Mammary epithelial cell (primary cell): ENCODE results near the gene CAPN11.

Experiments
- CTCF ChIP-seq, 2 donors: IDR thresholded peaks in 1 of 2; conservative IDR thresholded peaks in 1 of 2; 2 replicates each; pipeline ENCODE4 v1.5.1; 2011 to 2012; ENCODE audit warnings: inconsistent platforms in 2 of 2, low read length in 2 of 2, mild to moderate bottlenecking in 2 of 2, control low read depth in 1 of 2, low read depth in 1 of 2; ENCODE audit not compliant: insufficient read depth in 1 of 2; ENCODE audit errors: extremely low read depth in 1 of 2
- EZH2 ChIP-seq: IDR thresholded peaks from 2 replicates; pipeline ENCODE4 v1.6.1; 2012; ENCODE audit warnings: low read length, inconsistent platforms, borderline replicate concordance

GRCh38 chr6:44182911-44183390 lies 24.3 kb downstream of the CAPN11 start:
- TF ChIP-seq CTCF (conservative IDR thresholded peaks at IDR 0.05 in 1 of 2, IDR thresholded peaks at IDR 0.05 in 1 of 2; ENCODE audit: extremely low read depth in 1 of 2, insufficient read depth in 1 of 2, low read depth in 1 of 2, low read length in 2 of 2) (no peak), EZH2 (no peak)
